Stimulated activated CD8-positive, alpha-beta memory T cell treated with anti-CD3 and anti-CD28 coated beads, Interleukin-12 subunit alpha, Interleukin-12 subunit beta, amount 100 ng/mL, for 24 hours (primary cell): Measurements from ENCODE around the gene RPS21.
"Not testable (repeated sequence)": the region's sequence is repeated elsewhere in the genome, so short reads cannot be mapped to it uniquely, and the experiment has no call there.

Source experiments
- DNase-seq: peaks from one replicate; pipeline ENCODE4 v3.0.0-alpha.2; 2020; ENCODE audit errors: extremely low read depth

Gene RPS21

DNA sequence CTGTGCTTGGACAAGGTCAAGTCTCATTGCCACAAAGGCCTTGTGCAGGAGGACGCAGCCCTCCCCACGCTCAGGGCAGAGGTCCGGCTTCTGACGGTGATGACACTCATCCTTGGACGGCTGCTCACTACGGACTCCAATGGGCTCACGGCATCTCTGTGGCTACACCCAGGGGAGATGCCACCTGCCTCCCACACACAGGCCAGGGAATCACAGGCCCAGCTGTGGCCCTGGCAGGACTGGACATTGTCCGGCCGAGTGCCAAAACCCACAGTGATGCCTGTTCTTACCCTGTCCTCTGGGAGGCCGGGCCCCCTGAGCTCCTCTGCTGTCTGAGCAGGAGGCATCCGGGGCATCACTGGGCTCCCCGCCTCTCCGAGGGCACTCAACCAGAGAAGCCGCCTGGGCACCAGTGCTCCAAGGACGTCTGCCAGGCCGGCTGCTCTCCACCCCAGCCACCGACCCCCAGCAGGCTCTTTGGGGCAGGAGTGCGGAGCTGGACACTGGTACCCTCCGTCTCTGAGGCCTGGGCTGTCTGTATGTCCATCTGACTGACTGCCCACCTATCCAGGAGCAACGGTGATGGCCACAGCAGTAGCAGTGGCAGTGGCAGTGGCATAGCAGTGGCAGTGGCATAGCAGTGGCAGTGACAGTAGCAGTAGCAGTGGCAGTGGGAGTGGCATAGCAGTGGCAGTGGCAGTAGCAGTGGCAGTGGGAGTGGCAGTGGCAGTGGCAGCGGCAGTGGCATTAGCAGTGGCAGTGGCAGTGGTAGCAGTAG is 38.6 kb downstream of the RPS21 start:
- DNase-seq, result no peak

DNA sequence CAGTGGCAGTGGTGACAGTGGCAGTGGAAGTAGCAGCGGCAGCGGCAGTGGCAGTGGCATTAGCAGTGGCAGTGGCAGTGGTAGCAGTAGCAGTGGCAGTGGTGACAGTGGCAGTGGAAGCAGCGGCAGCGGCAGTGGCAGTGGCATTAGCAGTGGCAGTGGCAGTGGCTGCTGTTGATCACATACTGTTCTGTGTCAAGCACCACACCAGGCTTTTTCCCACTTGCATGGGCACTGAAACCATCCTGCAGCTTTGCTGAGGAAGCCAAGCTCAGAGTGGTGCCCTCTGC is 39.1 kb downstream of the RPS21 start:
- DNase-seq, result not testable (repeated sequence)

DNA sequence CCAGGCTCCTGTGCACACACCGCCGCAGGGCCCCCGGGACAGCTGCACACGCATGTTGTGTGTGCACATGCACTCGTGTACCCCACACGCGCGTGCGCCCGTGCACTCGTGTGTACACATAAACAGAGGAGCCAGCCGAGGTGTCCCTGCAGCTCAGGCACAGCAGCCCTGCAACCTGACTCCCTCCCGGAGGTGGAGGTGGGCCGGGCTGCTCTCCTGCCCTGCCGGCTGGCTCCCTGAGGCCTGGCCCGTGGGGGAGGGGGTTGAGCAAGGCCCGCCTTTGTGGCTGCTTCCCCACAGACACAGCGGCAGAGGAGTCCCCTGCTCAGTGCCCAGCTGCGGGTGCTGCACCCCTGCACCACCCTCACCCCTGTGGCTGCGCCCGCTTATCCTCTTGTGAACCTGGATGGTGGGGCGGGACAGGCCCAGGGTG is 39.8 kb downstream of the RPS21 start:
- no peak for DNase-seq

DNA sequence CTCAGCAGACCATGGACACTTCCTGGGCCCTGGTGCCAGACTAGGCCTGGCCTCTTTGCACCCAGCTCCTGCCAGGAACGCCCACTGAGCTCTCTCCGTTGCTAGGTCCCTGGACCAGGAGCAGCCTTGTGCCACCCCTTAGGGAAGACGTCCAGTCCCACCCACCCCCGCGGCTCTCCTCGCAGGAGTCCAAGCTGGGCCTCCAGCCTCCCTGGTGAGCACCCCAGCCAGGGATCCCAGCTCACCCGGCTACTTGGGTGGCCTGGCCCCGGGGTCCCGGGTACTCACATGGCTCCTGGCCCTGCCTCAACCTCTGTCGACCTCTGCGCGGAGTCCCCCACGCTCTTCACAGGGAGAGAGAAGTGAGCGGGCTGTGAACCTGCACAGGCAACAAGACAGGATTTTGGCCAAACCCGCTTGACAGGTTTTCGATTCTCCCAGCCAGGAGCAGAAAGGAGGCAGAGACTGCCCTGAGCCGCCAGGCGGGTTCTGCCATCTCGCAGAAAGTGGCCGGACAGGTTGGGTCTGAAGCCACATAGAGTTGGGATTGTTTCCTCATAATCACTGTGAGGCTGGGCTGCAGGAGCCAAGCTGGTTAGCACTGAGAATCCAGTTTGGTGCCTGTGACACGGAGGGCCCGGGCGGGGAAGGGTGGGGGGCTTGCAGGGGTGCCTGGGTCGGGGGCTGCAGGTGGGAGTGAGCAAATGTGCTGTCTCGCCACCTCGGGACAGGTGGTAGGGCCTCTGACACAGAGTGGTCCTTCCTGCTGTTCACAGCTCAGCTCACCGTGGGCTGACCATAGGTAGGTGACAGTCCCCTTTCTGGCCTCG is 40.5 kb downstream of the RPS21 start, which contains the start of gene RBBP8NL:
Gene RBBP8NL (minus strand): TSS at position 368 of the 830 bp plus-strand sequence. CDS start 7,892 bp downstream, outside the sequence.
- DNase-seq, result no peak

DNA sequence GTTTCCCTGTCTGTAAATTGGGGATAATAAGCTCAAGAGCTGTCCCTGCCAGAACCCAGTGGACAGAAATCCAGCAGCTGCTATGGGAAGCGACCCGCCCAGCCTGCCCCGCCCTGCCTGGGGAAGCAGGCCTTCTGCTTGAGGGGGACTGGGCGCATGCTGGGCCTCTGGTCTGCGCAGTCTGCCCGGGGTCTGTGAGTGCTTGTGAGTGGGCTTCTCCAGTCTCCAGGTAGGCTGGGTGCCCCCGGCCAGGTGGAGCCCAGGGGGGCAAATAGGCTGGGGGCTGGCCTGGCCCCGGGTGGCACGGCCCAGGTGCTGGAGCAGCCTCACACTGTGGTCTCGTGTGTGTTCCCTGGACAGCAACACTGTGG is 41.1 kb downstream of the RPS21 start:
- no peak for DNase-seq

DNA sequence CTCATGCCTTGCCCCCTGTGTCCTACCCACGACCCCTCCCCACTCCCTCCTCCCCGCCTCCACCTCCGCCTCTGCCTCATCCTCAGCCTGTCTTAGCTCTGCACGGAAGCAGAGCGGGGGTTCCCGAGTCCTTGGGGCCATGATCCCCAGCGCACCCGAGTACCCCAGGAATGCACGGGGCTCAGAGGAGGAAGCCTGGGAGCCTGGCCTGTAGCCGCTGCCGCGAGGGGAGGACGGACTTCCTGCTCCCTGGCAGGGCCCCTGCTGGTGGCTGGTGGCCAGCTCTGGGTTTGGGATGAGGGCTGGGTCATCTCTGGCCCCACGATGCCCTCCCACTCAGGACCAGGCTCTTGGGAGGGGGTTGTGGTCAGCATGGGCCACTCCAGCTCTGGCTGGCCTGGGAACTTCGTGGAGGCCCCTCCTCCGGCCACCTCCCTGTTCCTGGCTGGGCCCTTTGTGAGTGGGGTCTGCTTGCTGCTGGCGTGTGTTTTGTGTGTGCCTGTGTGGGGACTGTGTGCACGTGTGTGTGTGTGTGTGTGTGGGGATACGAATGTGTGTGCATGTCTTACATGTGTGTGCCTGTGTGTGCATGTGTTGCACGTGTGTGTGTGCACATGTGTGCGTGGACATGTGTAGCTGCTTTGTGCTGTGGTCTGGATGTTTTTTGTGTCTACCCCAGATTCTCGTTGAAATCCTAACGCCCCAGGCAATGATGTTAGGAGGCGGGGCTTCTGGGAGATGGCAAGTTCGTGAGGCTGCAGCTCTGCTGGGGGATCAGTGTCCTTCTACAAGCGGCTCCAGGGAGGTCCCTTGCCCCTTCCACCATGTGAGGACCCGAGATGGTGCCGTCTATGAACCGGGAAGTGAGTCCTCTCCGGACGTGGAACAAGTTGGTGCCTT is 41.7 kb downstream of the RPS21 start:
- DNase-seq, result no peak

DNA sequence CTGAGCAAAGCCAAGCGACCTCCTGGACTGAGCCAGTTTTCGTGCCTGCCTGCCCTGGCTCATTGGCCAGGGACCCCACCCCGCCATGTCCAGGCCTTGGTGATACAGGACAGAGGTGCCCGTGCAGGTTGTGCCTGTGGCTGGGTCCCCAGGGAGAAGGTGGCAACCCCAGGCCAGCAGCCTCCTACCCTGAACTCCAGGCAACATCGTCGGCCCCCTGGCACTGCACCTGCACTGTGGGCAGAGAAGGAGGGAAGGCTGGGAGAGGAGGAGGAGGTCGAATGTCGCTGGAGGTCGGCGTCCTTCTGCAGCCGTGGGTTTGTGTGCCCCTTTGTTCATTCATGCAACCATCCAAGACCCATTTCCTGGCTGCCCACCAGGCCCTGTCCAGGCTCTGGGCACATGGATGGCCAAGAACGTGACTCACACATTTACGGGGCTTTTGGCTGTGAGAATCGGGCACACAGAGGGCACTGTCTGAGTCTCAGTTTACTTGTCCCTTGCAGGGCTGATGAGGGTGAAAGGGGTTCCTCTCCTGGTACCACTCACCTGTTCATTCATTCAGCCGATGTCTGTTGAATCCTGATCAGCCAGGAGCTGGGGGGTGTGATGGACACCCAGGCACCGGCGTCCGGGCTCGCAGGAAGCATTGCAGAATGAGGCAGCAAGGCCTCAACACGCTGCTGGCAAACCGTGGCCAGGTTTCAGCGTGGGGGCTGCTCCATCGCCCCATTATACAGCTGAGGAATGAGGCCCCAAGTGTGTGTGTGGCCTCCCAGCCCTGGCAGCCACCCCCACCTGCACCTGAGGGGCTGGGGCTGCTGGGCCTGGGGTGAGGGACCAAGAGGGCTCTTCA is 42.8 kb downstream of the RPS21 start:
- no peak for DNase-seq

DNA sequence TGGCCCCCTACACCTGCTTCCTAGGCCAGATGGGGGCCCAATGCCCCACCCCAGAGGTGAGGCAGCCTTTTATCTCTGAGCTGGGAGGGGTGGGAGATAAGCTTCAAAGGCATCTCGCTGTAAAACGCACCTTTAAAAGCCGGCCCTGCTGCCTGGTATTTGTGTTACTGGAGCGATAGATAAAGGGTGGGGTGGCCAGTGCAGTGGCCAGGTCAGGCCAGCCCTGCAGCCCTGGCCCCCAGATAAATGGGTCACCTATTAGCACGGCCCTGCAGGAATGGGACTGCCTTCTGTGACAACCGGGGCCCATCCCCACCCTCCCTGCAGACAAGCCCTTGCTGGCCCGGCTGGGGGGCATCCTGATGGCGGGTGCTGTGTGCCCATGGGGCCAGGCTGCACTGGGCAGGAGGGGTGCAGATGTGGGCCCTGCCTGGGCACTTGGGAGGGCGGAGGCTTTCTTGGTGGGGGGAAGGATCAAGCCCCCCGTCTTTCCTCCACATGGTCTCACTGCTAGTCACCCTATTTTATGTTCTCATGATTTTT is 43.5 kb downstream of the RPS21 start:
- no peak for DNase-seq

DNA sequence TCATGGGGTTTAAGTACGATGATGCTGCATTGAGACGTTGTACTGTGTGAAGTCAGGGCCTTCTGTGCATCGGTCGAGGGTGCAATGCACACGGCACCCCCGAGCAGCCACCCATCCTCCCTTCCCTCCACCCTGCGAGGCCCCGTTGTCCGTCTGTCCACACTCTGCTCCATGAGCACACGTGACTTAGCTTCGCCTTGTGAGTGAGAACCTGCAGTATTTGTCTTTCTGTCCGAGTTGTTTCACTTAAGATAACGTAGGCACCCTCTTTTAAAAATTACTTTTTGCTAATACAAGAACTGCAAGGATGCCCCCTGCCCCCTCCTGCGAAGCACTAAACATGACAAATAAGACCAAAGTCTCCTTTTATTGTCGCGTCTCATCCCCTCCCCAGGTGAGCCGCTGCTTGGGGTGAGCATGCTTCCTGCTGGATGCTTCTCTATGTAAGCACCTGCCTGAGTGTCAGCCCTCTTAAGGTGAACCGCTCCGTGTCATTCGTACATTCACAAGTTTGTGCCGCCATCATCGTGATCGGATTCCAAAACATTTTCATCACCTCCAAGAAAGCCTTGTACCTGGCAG is 44.1 kb downstream of the RPS21 start:
- DNase-seq, result no peak

DNA sequence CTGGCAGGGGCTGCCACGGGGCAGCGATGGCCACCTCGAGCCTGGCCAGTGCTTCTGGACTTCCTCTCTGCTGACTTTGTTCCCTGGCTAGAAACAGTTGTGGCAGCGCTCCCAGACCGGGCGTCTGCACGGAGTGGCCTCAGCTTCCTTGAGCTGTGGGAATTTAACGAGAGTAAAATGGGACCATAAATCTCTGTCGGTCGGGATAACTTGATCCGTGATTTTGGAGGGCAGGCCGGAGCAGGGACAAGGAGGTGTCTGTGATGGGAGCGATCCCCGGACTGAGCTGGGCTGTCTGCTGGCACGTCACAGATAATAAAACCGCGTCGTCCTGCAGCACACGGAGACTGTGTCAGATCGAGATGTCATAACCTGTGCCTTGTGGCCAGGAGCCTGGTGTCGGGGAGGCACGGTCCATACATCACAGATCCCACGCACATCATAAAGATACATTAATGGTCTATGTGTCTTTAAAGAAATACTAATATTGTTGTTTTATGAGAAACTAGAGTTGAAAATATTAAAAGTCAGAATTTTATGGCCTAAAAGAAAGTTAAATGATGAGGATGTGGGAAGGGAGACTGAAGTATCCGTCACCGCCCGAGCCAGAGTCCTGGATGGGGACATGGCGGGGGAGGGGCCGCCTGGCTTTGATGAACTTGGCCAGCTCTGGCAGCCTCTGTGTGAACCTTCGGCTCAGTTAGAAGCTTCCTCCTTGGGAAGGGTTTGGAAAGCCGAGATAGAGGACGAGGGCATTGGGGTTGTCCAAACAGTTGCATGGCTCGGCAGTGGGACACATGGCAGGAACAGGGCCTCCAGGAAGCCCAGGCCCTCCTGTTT is 47.0 kb downstream of the RPS21 start:
- no peak for DNase-seq

DNA sequence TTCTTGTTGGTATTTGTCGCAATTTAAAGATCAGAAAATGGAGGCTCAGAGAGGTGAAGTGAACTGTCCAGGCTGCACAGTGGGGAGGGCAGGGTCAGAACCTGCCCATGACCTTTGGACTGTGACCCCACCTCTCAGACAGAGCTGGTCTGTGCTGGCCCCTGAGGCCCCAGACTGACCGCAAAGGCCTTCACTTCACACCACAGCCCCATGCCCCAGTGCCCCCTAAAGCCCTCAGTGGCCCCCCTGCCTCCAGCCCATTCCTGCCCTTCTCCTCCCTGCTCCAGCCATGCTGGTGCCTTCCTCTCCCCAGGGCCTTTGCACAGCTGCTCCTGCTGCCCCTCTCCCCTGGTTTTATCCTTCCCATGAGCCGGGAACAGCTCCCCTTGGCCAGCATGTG is 49.8 kb downstream of the RPS21 start:
- no peak for DNase-seq

DNA sequence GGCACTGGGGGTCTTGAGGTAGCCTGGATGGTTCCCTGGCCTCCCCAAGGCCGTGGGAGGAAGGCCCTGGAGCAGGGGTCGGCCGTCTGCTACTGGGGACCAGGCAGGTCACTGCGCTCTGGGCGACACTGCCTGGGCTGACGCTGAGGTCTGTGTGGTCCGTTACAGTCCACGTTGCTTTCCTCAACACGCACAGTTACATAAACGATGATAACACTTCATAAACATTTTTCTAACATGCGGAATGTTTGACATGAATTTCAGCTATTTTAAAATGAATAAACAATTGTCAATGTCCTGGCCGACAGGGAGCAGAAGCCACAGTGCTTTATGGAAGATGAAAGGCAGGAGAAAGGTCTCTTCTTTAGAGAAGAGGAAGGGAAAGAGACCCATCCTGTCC is 50.6 kb downstream of the RPS21 start:
- DNase-seq, result no peak

DNA sequence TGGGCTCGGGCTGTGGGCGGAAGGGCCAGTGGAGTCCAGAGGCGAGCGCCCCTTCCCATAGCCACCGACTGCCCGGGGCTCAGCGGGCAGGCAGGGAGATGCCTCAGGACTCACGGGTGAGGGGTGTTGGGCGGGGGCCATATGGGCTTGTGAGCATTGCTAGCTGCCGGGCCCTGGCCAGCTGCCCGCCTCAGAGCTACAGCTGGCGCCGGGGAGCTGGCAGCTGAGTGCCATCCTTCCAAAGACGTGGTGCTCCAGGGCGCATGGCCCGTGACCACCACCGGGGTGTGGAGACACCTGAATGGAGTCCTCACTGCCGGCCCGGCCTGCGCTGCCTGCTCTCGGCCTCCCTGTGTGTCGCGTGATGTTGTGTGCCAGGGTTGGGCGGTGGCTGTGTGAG is 51.0 kb downstream of the RPS21 start:
- no peak for DNase-seq
